HG03575 (cell line): ENCODE measurements around the gene POLR2E.

Source experiments
- ATAC-seq: cut with Tn5 transposase; IDR thresholded peaks from one replicate; pipeline ENCODE4 v1.9.1; 2021; ENCODE audit not compliant: unreplicated experiment, insufficient number of reproducible peaks, low FRiP score; ENCODE audit errors: extremely low read depth

The POLR2E gene

DNA sequence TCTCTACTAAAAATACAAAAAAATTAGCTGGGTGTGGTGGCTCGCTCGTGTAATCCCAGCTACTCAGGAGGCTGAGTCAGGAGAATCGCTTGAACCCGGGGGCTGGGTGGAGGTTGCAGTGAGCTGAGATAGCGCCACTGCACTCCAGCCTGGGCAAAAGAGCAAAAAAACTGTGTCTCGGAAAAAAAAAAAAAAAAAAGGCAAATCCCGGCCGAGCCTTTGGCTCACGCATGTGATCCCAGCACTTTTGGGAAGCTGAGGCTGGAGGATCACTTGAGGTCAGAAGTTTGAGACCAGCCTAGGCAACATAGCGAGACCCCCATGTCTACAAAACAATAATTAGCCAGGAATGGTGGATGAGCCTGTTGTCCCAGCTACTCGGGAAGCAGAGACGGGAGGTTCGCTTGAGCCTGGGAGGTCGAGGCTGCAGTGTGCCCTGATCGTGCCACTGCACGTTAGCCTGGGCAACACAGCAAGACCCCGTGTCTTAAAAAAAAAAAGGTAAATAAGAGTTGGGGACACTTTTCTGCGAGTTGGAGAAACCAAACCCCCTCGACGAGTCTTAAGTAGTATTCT lies 8.0 kb upstream of the POLR2E start:
- ATAC-seq, result no peak

DNA sequence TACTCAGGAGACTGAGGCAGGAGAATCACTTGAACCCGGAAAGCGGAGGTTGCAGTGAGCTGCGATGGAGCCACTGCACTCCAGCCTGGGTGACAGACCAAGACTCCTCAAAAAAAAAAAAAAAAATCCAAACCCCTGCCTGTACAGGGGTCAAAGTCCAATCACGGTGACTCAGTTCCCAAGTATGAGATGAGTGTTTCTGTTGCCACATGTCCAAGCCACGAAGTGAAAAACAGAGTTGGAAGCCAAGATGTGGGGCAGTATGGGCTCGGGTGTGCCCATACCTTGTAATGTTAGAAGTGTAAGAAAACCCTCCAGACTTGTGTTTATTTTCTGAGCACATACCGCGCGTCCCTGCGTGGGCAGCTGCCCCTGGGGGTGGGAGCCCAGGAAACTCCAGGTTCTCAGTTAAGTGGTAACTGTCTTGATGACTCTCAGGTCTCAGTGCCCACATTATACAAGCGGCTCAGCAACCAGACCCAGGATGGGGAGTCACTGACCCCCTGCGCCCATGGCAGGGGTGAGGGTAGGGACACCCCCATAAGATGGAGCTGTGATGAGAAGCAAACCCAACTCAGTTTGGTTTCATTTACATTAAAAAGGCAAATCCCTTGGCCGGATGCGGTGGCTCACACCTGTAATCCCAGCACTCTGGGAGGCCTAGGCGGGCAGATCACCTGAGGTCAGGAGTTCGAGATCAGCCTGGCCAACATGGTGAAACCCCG lies 7.4 kb upstream of the POLR2E start:
- no peak for ATAC-seq

DNA sequence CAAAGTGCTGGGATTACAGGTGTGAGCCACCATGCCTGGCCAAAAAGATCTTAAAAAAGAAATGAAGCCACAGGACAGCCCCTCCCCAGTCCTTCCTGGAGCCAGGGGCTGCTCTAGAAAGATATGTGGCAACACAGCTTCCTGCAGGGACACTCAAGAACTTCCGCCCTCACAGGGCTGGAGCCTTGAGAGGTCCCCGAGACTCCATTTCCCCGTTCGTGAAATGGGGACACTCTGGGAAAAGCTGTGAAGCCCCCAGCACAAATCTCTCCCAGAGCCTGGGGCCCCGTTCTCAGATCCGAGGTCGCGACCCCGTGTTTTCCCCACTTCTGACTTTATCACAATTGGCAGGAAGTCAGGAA lies 6.1 kb upstream of the POLR2E start:
- no peak for ATAC-seq

DNA sequence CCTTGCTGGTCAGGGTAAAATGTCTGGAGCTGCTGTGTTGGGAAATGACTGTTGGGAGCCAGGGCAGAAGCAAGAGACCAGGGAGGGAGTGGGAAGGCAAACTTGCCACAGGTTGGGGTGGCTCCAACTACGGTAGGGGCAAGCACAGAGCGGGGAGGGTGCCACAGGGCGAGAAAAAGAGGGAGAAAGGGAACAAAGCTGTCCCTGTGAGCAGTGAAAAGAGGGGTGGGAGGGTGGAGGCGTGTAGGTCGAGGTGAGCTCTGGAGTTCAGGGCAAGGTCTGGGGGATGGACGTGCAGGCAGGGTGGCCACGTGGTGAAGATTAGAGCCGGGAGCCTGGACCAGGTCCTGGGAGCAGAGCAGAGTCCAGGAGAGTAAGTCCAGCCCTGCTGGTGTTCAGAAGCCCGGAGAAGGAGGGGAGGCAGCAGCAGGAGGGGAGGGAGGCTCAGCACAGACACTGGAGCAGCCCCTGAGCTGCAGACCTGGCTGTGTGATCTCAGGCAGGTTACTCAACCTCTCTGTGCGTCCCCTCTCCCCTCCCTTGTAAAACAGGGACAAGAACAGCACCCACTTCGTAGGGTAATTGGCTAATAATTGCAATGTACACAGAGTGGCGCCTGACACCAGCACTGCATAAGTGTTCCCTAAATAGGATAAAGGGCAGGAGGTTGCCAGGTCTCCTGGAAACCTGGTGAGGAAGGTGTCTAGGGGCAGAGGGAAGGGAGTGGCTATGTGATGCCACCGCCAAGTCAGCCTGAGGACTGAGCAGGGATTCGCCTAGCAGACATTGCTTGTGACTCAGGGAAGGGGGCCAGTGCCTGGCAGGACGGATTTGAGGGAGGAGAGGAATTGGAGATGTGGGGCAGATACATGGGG lies 3.2 kb upstream of the POLR2E start:
- no peak for ATAC-seq

DNA sequence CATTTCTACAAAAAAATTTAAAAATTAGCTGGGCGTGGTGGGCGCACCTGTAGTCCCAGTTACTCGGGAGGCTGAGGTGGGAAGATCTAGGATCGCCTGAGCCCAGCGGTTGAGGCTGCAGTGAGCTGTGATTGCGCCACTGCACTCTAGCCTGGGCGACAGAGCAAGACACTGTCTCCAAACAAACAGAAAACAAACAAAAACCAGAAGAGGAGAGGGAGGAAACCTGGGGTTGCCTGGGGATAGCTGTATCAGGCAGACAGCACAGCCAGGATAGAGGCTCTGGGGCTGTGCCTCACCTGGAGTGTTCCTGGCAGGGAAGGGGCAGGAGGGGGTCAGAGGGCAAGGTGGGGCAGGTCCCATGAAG lies 2.6 kb upstream of the POLR2E start:
- no peak for ATAC-seq

DNA sequence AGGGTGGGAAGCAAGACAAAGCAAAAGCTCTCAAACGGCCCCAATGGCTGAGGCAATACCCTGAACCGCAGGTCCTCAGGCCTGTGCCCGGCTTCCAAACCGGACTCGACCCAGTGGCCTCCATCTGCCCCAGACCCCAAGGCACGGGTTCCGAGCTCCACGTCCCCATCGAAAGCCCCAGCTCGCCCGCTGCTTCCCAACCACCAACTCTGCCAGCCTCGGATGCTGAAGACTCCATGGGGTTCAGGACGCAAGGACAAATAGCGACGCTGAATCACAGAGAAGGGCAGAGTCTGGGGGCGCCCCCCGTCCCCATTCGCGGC lies 559 bp downstream of the POLR2E start:
- no peak for ATAC-seq

DNA sequence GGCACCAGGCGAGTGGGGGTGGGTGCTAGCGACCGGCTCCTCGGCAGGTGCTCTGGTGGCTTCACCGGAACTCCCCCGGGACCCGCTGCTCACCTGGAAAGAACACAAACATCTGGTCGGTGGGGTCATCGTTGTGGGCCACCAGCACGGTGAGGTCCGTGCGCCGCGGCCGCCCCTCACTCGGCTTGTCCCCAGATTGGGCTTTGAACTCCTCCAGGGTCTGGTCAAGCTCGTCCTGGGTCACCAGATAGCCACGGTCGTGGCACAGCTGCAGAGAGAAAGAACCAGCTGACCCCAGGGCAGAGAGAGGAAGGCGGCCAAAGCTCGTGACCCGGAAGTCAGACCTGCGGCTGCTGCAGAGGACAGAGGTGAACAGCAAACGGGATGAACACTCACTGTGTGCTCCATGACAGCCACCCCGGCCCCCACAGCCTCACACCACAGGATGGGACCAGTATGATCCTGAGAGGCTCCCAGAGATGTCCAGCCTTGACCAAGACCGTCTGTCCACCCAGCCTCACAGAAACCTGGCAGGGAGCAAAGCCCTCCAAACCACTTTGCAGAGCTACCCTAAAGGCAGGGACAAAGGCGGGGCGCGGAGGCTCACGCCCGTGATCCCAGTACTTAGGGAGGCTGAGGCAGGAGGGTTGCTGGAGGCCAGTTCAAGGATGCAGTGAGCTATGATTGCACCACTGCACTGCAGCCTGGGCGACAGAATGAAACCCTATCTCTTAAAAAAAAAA lies 1.2 kb downstream of the POLR2E start:
- ATAC-seq, result no peak

DNA sequence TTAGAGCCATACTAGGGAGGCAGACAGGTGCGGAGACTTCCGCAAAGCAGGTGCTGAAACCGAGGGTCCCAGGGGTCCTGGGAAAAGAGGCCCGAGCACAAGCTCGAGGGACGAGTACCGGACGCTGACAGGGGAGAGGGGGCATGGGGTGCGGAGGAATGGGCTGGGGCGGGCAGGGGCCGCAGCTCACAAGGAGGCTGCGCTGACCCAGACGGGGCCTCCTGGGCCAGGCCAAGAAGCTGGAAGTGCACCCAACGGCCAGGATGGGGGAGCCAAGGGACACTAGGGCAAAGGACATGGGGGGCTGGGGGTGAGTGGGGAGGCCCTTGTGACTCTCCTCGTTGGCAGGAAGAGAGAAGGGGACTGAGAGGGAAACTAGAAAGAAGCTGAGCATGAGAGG lies 1.8 kb downstream of the POLR2E start:
- no peak for ATAC-seq

DNA sequence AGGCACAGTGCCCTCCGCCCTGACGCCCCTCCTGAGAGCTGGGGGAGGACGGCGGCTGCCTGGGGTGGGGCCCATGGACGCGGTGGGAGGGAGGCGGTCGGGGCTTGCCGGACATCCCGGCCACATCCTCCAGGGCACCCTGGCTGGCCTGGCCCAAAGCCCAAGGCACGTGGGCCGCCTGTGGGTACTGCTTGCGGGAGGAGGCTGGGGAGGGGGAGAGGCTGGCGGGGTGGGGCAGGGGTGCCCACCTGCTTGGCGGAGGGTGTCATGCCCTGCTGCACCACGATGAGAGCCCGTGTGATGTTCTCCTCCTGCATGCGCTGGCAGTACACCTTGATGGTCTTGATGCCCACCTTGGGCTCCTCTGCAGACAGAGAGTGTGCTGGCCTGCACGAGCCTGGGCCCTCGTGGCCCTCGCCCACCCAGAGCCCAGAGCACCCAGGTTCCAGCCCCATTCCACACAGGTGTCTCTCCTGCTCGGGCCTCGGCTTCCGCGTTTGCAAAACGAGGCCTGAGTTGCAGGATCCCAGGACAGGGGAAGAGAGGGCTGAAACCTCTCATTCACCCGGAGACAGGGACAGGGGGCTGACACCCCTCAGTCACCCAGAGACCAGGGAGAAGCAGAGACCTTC lies 3.5 kb downstream of the POLR2E start:
- no peak for ATAC-seq

DNA sequence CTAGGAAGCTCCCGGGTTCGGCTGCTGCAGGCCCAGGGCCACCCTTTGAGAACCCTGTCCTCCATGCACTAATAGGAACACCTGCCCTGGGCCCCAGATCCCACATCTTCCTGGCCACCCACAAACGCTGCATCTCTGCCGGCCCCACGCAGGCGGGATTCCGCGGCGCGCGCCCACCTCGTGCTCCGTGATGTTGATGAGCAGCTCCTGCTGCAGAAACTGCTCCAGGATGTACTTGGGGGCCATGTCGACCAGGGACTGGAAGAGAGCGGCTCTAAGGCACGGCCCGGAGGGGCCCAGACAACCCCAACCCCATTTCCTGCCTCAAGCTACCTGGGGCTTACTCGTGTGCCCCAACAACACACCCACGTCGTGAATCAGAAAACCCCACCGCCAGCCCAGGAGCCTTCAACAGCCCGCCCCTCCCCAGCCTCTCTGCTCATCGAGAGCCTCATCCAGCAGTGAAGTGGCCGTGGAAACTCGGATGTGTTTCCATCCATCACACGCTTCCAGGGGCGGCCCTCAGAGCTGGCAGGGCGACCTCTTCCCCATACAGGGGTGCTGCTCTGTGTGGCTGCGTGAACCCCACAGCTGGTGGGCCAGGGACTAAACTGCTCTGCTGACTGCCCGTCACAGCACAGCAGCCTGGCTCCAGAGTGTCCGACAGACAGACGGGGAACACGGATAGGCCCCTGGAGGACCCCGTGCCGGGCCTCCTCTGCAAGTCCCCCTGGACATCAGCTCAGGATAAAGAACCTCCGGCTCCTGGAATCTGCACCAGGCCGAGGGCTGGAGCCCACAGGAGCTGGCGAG lies 4.2 kb downstream of the POLR2E start:
- no peak for ATAC-seq

DNA sequence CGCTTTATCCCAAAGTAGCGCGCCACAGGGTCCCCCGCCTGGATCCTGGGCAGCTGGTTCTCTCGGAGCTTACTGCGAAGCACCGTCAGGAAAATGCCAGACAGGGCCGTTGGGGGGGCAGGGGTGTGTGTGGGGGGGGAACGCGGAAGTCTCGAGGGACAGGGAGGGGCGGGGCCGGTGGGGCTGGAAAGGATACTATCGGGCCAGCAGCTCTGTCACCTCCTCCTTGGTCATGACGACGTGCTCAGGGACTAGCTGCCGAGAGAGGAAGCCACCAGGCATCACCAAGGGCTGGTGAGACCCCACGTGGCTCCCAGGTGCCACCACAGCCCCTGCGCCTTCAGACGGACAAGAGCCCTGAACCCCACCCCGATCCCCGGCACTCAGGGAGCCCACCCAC lies 5.3 kb downstream of the POLR2E start:
- ATAC-seq, result no peak

DNA sequence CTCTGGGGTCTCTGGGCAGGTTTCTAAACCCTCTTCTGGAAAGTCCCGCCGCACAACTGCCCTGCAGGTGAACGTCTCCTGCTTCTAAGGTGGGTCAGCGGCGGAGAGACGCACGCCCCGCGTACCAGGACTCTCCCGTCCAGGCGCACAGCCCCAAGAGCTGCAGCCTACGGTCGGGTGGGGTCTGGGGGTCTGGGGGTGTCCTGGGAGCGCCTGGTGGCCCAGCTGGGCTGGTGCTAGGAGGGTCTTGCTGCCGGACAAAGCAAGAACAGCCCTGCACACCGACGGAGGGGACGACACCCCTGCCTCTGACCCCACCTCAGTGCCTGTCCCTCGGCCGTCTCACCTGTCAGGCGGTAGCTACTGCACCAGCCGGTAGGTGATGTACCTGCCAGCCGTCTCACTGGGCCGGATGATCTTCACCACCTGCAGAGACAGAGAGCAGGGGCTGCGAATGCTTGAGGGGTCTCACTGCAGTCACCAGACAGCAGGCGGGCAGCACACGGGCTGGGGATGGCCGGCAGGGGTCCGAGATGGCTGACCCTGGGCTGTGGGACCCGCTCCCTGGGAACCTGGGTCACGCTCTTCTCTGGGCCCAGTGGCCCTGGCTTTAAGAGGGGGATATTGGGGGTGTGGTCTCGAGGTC lies 5.9 kb downstream of the POLR2E start:
- ATAC-seq, result no peak

DNA sequence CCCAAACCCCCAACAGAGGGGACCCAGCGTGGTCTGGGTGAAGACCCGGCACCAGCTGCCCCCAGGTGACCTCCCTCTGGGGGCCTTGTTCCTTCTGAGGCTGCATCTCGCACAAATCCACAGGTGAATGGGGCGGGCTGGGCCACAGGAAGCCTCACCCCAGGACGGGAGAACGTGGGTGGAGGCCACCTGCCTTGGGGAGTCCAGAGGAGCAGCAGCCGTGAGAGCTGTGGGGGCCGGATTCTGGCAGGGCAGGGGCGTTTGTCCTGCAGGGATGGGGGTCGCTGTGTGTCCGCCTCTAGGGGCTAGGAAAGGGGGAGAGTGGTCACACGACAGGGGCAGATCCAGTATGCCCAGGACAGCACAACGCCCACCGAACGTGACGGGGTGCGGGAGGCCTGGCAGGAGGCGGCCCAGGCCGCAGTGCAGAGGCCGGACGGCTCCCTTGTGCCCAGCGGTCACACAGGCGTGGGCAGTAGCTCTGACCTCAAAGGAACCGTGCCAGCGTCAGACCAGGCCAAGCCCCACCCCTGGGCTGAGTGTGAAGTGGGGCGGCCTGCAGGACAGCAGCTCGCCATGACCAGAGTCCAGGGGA lies 6.7 kb downstream of the POLR2E start:
- no peak for ATAC-seq

DNA sequence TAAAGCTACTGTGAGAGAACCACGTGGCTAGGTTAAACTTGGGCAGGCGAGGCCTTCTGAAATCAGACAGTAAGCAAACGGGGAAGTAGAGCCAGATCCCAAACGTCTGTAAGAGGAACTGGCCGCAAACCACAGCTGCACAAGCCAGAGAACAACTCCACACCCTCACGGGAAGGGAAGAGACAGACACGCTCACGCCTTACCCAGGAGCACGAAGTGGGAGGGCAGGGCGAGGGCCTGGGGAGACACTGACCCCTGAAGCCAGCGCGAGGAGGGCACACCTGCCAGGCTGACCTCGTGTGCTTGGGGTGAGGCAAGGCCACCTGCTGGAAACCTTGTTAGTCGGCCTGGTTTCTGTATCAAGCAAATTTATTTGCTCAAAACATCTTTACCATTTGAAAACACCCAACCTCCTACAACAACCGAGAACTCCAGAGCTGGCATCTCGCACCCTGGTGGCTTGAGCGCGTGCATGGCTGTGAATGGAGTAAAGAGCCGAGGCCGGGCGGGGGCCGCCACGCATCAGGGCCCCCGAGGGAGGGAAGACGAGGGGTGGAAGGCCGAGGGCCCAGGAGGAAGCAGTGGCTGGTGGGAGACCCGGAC lies 7.3 kb downstream of the POLR2E start:
- ATAC-seq, result no peak

DNA sequence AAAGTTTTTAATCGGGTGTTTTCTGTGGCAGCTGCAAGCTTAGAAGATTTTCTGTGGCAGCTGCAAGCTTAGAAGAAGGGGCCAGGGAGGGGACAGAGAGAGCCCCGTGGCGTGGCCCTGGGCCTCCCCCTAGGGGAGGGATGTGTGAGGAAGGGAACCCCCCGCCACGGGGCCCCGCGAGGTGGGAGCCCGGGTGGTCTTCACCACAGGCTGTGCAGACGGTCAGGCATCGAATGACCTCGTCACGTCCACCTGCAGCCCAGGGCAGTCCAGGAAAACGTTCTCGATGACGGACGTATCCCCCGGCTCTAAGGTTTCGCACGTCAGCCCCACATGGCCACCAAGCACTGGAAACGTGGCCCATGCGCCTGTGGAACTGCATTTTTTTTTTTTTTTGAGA lies 8.6 kb downstream of the POLR2E start:
- ATAC-seq, result no peak

DNA sequence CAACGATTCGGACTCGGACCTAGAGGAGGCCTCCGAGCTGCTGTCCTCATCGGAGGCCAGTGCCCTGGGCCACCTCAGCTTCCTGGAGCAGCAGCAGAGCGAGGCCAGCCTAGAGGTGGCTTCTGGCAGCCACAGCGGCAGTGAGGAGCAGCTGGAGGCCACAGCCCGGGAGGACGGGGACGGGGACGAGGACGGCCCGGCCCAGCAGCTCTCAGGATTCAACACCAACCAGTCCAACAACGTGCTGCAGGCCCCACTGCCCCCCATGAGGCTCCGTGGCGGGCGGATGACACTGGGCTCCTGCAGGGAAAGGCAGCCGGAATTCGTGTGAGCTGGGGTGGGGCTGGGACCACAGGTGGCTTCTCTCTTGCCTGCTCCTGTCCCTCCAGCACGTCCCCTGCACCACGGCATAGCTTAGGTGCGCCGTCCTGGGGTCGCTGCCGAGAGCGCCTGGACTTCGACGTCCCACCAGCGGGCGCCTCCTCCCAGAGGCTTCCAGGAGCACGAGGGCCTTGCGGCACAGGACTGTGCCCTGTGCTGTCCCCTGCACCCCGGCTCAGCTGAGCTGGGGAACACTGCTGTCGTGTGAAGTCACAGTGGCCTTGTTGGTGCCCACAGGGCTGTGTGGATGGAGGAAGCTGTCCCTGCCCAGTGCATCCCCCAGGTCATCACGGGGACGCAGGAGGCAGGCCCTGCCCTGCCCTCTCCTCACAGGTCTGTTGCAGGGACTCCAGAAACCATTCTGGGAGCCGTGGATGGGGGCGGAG lies 9.3 kb downstream of the POLR2E start:
- no peak for ATAC-seq
